ENCODE measurements around the gene RILPL1.
A peak's percentile ranks its signal among the peaks of the same experiment; 100 is the strongest.
"Not testable (repeated sequence)": the region's sequence is repeated elsewhere in the genome, so short reads cannot be mapped to it uniquely, and the experiment has no call there.

RILPL1 gene

GRCh38 chr12:123499332-123499731 is 34.2 kb downstream of the RILPL1 start:
- Mint-ChIP-seq H3K36me3 (ENCODE audit: insufficient read depth) (peaks cover 2% of the 10 kb centered on the region), H3K4me1 (peaks cover 6% of the 10 kb centered on the region), H3K4me3 (no peak overlapping the region), H3K27me3 (no peaks in the 10 kb centered on the region), H3K27ac (ENCODE audit: low read depth) (no peak overlapping the region), H3K9me3 (no peaks in the 10 kb centered on the region)
- DNase-seq (ENCODE audit: low spot score in 2 of 2) = no peak
- ATAC-seq (replicated peaks; ENCODE audit: extremely low read depth, poor library complexity, severe bottlenecking) = no peak

DNA sequence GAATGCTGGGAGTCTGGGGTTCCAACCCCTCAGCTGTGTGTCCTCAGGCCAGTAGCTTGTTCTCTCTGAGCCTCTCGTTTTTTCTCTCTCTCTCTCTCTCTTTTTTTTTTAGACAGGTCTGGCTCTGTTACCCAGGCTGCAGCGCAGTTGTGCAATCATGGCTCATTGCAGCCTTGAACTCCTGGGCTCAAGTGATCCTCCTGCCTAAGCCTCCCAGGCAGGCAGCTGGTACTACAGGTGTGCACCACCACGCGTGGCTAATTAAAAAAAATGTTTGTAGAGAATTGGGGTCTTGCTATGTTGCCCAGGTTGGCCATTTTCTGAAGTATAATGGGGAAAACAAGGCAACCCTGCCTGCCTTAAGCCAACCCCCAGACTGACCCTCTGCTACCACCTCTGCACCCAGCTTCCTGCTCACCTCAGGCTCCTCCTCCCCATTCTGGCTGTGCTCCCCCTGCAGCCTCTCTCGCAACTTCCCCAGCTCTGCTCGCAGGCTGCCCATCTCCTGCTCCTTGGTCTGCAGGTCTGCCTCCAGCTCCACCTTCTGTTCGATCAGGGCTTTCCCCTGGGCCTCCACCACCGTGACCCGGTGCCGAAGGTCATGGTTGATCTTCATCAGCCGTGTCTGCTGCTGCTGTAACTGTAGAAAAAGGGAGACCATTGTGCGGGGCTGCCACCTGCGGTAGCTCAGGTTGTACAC is 35.2 kb downstream of the RILPL1 start:
- Mint-ChIP-seq H3K4me3 (no peak overlapping the region), H3K27ac (ENCODE audit: low read depth) (no peak overlapping the region), H3K27me3 (no peaks in the 10 kb centered on the region), H3K9me3 (no peaks in the 10 kb centered on the region), H3K36me3 (ENCODE audit: insufficient read depth) (peaks cover 2% of the 10 kb centered on the region), H3K4me1 (peaks cover 6% of the 10 kb centered on the region)
- ATAC-seq (replicated peaks; ENCODE audit: extremely low read depth, poor library complexity, severe bottlenecking) = no peak
- DNase-seq (ENCODE audit: low spot score in 2 of 2) = no peak

GRCh38 chr12:123497065-123497464 is 36.5 kb downstream of the RILPL1 start:
- H3K36me3 Mint-ChIP-seq (ENCODE audit: insufficient read depth) = peaks cover 2% of the 10 kb centered on the region

GRCh38 chr12:123494124-123494851 is 39.2 kb downstream of the RILPL1 start:
- H3K36me3 Mint-ChIP-seq (ENCODE audit: insufficient read depth) = peaks cover 2% of the 10 kb centered on the region
- ATAC-seq (replicated peaks; ENCODE audit: extremely low read depth, poor library complexity, severe bottlenecking) (no peak), DNase-seq (ENCODE audit: low spot score in 2 of 2) (no peak)
- H3K27ac Mint-ChIP-seq (ENCODE audit: low read depth) = no peak overlapping the region
- H3K4me3 Mint-ChIP-seq = no peak overlapping the region
- H3K4me1 Mint-ChIP-seq = peaks cover 6% of the 10 kb centered on the region
- no peaks in the 10 kb centered on the region for H3K9me3 Mint-ChIP-seq
- H3K27me3 Mint-ChIP-seq = no peaks in the 10 kb centered on the region

More at GRCh38 chr12:123497065-123497464, 36.5 kb downstream of the RILPL1 start:
- DNase-seq (ENCODE audit: low spot score in 2 of 2) (no peak), ATAC-seq (replicated peaks; ENCODE audit: extremely low read depth, poor library complexity, severe bottlenecking) (no peak)
- no peak overlapping the region for H3K4me3 Mint-ChIP-seq
- no peak overlapping the region for H3K27ac Mint-ChIP-seq (ENCODE audit: low read depth)
- H3K9me3 Mint-ChIP-seq = no peaks in the 10 kb centered on the region
- H3K27me3 Mint-ChIP-seq = no peaks in the 10 kb centered on the region
- H3K4me1 Mint-ChIP-seq = peaks cover 6% of the 10 kb centered on the region

GRCh38 chr12:123492339-123493039 is 41.0 kb downstream of the RILPL1 start:
- not testable (repeated sequence) for H3K9me3 Mint-ChIP-seq; ATAC-seq (replicated peaks; ENCODE audit: extremely low read depth, poor library complexity, severe bottlenecking); H3K4me3 Mint-ChIP-seq; DNase-seq (ENCODE audit: low spot score in 2 of 2); H3K4me1 Mint-ChIP-seq; H3K36me3 Mint-ChIP-seq (ENCODE audit: insufficient read depth); H3K27ac Mint-ChIP-seq (ENCODE audit: low read depth); H3K27me3 Mint-ChIP-seq

DNA sequence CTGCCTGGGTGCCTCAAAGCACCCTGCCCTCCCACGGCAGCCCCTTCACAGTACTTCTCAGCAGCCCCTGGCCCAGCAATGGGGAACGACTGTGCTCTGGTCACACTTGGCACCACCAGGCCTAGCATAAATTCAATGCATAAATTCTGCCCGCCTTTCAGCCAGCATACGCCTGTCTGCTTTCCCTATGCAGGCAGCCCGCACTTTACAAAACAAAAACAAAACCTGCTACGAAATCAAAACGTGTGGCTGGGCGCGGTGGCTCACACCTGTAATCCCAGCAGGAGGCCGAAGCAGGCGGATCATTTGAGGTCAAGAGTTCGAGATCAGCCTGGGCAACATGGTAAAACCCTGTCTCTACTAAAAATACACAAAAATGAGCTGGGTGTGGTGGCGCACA is 42.0 kb downstream of the RILPL1 start:
- ATAC-seq (replicated peaks; ENCODE audit: extremely low read depth, poor library complexity, severe bottlenecking) (no peak), DNase-seq (ENCODE audit: low spot score in 2 of 2) (no peak)
- Mint-ChIP-seq H3K4me1 (no peaks in the 10 kb centered on the region), H3K9me3 (no peaks in the 10 kb centered on the region), H3K27me3 (no peaks in the 10 kb centered on the region), H3K4me3 (no peak overlapping the region), H3K27ac (ENCODE audit: low read depth) (no peak overlapping the region), H3K36me3 (ENCODE audit: insufficient read depth) (no peaks in the 10 kb centered on the region)

DNA sequence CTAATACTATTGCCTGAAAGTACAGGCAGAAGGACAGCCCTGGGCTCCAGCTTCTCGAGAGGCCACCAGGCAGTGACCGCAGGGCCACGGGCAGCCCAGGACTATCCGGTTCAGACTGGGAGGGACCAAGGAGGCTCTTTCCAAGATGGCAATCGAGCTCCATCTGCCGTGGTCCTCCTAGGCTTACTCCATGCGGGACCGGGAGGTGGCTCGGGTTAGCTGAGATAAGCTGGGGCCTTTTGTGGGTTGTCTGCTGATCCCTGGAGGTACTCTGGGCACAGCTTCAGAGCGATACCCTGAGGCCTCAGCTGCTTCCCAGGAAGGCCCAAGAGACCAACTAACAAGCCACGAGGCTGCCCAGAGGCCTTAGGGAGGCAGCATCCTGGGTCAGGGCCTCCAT is 42.5 kb downstream of the RILPL1 start:
- Mint-ChIP-seq H3K36me3 (ENCODE audit: insufficient read depth) (no peaks in the 10 kb centered on the region), H3K4me1 (no peaks in the 10 kb centered on the region), H3K27ac (ENCODE audit: low read depth) (no peak overlapping the region), H3K4me3 (no peak overlapping the region), H3K27me3 (no peaks in the 10 kb centered on the region), H3K9me3 (no peaks in the 10 kb centered on the region)
- no peak for DNase-seq (ENCODE audit: low spot score in 2 of 2)
- ATAC-seq (replicated peaks; ENCODE audit: extremely low read depth, poor library complexity, severe bottlenecking) = no peak

- Mint-ChIP-seq H3K36me3 (ENCODE audit: insufficient read depth) (no peaks in the 10 kb centered on the region), H3K27me3 (no peaks in the 10 kb centered on the region), H3K4me1 (peaks cover 1% of the 10 kb centered on the region), H3K27ac (ENCODE audit: low read depth) (no peak overlapping the region), H3K4me3 (no peak overlapping the region), H3K9me3 (no peaks in the 10 kb centered on the region)
- DNase-seq (ENCODE audit: low spot score in 2 of 2) = no peak
- ATAC-seq (replicated peaks; ENCODE audit: extremely low read depth, poor library complexity, severe bottlenecking) = no peak
Measured at GRCh38 chr12:123490089-123490488, 43.4 kb downstream of the RILPL1 start.

GRCh38 chr12:123489580-123489979 is 43.9 kb downstream of the RILPL1 start:
- Mint-ChIP-seq H3K27ac (ENCODE audit: low read depth) (no peak overlapping the region), H3K36me3 (ENCODE audit: insufficient read depth) (peaks cover 1% of the 10 kb centered on the region), H3K27me3 (no peaks in the 10 kb centered on the region), H3K4me3 (no peak overlapping the region), H3K9me3 (no peaks in the 10 kb centered on the region), H3K4me1 (peaks cover 7% of the 10 kb centered on the region)
- ATAC-seq (replicated peaks; ENCODE audit: extremely low read depth, poor library complexity, severe bottlenecking) = no peak
- DNase-seq (ENCODE audit: low spot score in 2 of 2) = no peak

DNA sequence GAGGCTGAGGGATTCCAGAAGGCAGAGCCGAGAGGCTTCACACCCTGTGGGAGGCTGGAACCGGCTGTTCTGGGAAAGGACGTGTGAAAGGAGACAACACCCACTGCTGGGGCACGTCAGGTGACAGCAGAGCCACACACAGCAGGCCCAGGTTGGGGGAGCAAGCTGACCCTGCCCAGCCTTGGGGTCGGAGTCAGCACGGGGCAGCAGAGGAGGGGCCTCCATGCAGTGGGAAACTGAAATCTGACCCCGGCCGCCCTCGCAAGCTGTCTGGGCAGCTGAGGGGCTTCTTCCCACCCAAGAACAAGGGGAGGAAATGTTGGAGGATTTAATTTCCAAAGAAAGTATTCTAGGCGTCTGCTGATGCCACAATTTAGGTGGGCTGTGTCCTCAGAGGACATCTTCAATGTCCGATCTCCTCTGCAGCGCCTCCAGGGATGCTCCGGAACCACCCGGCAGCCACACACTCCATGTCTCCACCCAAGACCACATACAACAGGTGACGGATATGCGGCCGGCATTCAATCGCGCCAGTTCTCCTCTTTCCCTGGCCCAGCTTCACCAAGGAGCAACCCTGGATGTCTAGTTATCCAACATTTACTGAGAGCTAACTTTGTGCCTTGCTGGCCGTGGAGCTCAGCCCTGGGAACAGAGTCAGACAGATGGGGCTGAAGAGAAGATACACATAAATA is 44.8 kb downstream of the RILPL1 start:
- no peak overlapping the region for H3K27ac Mint-ChIP-seq (ENCODE audit: low read depth)
- H3K9me3 Mint-ChIP-seq = no peaks in the 10 kb centered on the region
- no peak for DNase-seq (ENCODE audit: low spot score in 2 of 2)
- ATAC-seq (replicated peaks; ENCODE audit: extremely low read depth, poor library complexity, severe bottlenecking) = no peak
- peaks cover 16% of the 10 kb centered on the region for H3K4me1 Mint-ChIP-seq
- no peaks in the 10 kb centered on the region for H3K27me3 Mint-ChIP-seq
- H3K36me3 Mint-ChIP-seq (ENCODE audit: insufficient read depth) = peaks cover 3% of the 10 kb centered on the region
- H3K4me3 Mint-ChIP-seq = no peak overlapping the region

DNA sequence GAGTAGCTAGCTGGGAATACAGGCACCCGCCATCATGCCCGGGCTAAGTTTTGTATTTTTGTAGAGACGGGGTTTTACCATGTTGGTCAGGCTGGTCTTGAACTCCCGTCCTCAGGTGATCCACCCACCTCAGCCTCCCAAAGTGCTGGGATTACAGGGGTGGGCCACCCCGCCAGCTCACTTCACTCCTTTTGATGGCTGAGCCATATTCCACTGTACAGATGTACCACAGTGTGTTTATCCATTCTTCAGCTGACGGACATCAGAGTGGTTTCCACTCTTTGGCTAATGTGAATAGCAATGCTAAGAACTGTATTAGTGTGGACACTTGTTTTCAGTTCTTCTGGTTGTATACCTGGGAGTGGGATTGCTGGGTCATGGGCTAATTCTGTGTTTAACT is 46.1 kb downstream of the RILPL1 start:
- ATAC-seq (replicated peaks; ENCODE audit: extremely low read depth, poor library complexity, severe bottlenecking) = no peak
- peaks cover 17% of the 10 kb centered on the region for H3K4me1 Mint-ChIP-seq
- H3K27me3 Mint-ChIP-seq = no peaks in the 10 kb centered on the region
- no peak overlapping the region for H3K4me3 Mint-ChIP-seq
- H3K36me3 Mint-ChIP-seq (ENCODE audit: insufficient read depth) = peaks cover 6% of the 10 kb centered on the region
- peak overlapping the region; percentile 29 for H3K27ac Mint-ChIP-seq (ENCODE audit: low read depth)
- no peaks in the 10 kb centered on the region for H3K9me3 Mint-ChIP-seq
- no peak for DNase-seq (ENCODE audit: low spot score in 2 of 2)

- no peaks in the 10 kb centered on the region for H3K9me3 Mint-ChIP-seq
- no peak overlapping the region for H3K27ac Mint-ChIP-seq (ENCODE audit: low read depth)
- peaks cover 17% of the 10 kb centered on the region for H3K4me1 Mint-ChIP-seq
- H3K4me3 Mint-ChIP-seq = no peak overlapping the region
- no peak for ATAC-seq (replicated peaks; ENCODE audit: extremely low read depth, poor library complexity, severe bottlenecking)
- H3K27me3 Mint-ChIP-seq = no peaks in the 10 kb centered on the region
- no peak for DNase-seq (ENCODE audit: low spot score in 2 of 2)
- peaks cover 6% of the 10 kb centered on the region for H3K36me3 Mint-ChIP-seq (ENCODE audit: insufficient read depth)
Measured at GRCh38 chr12:123485756-123486155, 47.8 kb downstream of the RILPL1 start.

Measured in central memory CD8-positive, alpha-beta T cell (primary cell).